GM12801 (cell line): ENCODE results near the gene ADGB.

Experiments used
- CTCF ChIP-seq: IDR thresholded peaks from one replicate; pipeline ENCODE4 v1.5.1; 2011; ENCODE audit warnings: control low read depth; ENCODE audit not compliant: insufficient read length; ENCODE audit errors: extremely low read depth

ADGB gene

GRCh38 chr6:146814148-146814750 is 215.5 kb downstream of the ADGB start:
- no peak for TF ChIP-seq CTCF

GRCh38 chr6:146819596-146820320 is 221.0 kb downstream of the ADGB start:
- TF ChIP-seq CTCF = no peak

GRCh38 chr6:146827216-146827928 is 228.6 kb downstream of the ADGB start:
- no peak for TF ChIP-seq CTCF

- no peak for TF ChIP-seq CTCF
Observed at GRCh38 chr6:146829792-146830565, 231.2 kb downstream of the ADGB start.

GRCh38 chr6:146833157-146833556 is 234.4 kb downstream of the ADGB start:
- TF ChIP-seq CTCF = no peak

- TF ChIP-seq CTCF = no peak
Observed at GRCh38 chr6:146840216-146840615, 241.4 kb downstream of the ADGB start.

- no peak for TF ChIP-seq CTCF
Observed at GRCh38 chr6:146840641-146841040, 241.9 kb downstream of the ADGB start.
